Upper lobe of left lung (tissue), 6 donors: Measurements from ENCODE around the gene ZNF254. TPM values are rescaled to one million over a fixed set of nuclear protein-coding genes. Genes with fewer than 3 reads are reported as not detected.

ENCODE experiments used
- ATAC-seq, 2 donors: fragments of 200-7000 bp; cut with Tn5 transposase; one replicate each; pipeline ENCODE4 v1.9.1; 2022; ENCODE audit warnings: mild to moderate bottlenecking in 2 of 2, moderate library complexity in 2 of 2; ENCODE audit not compliant: low FRiP score in 2 of 2
- DNase-seq, 2 donors: peaks; one replicate each; pipeline ENCODE4 v3.0.0-alpha.2; 2019 to 2020
- H3K27ac ChIP-seq, 4 donors: fragments of 200-600 bp; sonication (generic); one replicate each; pipeline ENCODE4 v1.5.1; 2016 to 2019
- H3K27me3 ChIP-seq, 4 donors: fragments of 200-600 bp; sonication (generic); one replicate each; pipeline ENCODE4 v1.5.1; 2017 to 2019
- H3K36me3 ChIP-seq, 4 donors: fragments of 200-600 bp; sonication (generic); one replicate each; pipeline ENCODE4 v1.5.1; 2016 to 2019
- H3K4me1 ChIP-seq, 4 donors: fragments of 200-600 bp; sonication (generic); one replicate each; pipeline ENCODE4 v1.5.1; 2018 to 2019
- H3K4me3 ChIP-seq, 4 donors: fragments of 200-600 bp; sonication (generic); one replicate each; pipeline ENCODE4 v1.5.1; 2017 to 2019; ENCODE audit warnings: mild to moderate bottlenecking in 2 of 4, moderate library complexity in 1 of 4
- H3K9me3 ChIP-seq, 4 donors: fragments of 200-600 bp; sonication (generic); one replicate each; pipeline ENCODE4 v1.5.1; 2018 to 2019
- EP300 ChIP-seq, 4 donors: sonication (generic); formaldehyde crosslinking; IDR thresholded peaks; one replicate each; pipeline ENCODE4 v1.5.1; 2017; ENCODE audit warnings: antibody characterized with exemption in 4 of 4, control low read depth in 2 of 4
- POLR2A ChIP-seq, 4 donors: fragments of 450-650 bp; IDR thresholded peaks; one replicate each; pipeline ENCODE4 v1.5.1; 2016 to 2017; ENCODE audit warnings: antibody characterized with exemption in 4 of 4, mild to moderate bottlenecking in 2 of 4
- POLR2AphosphoS5 ChIP-seq, 2 donors: sonication (generic); formaldehyde crosslinking; IDR thresholded peaks; one replicate each; pipeline ENCODE4 v1.5.1; 2017; ENCODE audit warnings: antibody characterized with exemption in 2 of 2
- WGBS, 2 donors: methylation state at CpG; one replicate each; pipeline ENCODE4 v1.1.5; 2017 to 2018; 5-methylcytosine and 5-hydroxymethylcytosine counted together
- total RNA-seq, 6 donors: library from RNA; depleted of rRNA in 4 of 6; stranded (reverse); fragments of >200 nt in 4 of 6; gene quantifications; one replicate each; pipeline versions ENCODE4 v1.1.0 to v1.2.1, GENCODE V29; 2016 to 2021
- TF ChIP-seq, protein P1 (sequence below), 6 experiments: fragments of 450-650 bp in 4 of 6; fragments of 200-600 bp in 2 of 6; sonication (generic) in 2 of 6; IDR thresholded peaks; one replicate each; pipeline ENCODE4 v1.5.1; 2016 to 2019; ENCODE audit warnings: antibody characterized with exemption in 6 of 6
- donor health status: DM: no; HTN: no; CAD: no; lungs with moderate emphysema.
- donor health status: DM: no; HTN: yes; CAD: no; lungs with severe emphysema.

The ZNF254 gene
- total RNA-seq, 6 donors from 2014 or later: 15.5 to 60.0 (median 18.9) TPM

- DNase-seq (no peak), ATAC-seq (no peak)
- Histone ChIP-seq H3K4me3 (no peak overlapping the region), H3K9me3 (no peaks in the 10 kb centered on the region), H3K27ac (no peak overlapping the region), H3K36me3 (peaks cover 22 to 95% (median 71%) of the 10 kb centered on the region in 4 donors), H3K27me3 (no peaks in the 10 kb centered on the region), H3K4me1 (no peaks in the 10 kb centered on the region)
- WGBS, 2 donors: 100% methylated on average over 1 of the region's 1 CpG; no CpG with 5 or more reads in 1 of the 2 donors
- TF ChIP-seq EP300 (IDR thresholded peaks at IDR 0.05) (no peak), POLR2AphosphoS5 (IDR thresholded peaks at IDR 0.05) (no peak), POLR2A (IDR thresholded peaks at IDR 0.05) (no peak)
- TF ChIP-seq, protein P1, sequence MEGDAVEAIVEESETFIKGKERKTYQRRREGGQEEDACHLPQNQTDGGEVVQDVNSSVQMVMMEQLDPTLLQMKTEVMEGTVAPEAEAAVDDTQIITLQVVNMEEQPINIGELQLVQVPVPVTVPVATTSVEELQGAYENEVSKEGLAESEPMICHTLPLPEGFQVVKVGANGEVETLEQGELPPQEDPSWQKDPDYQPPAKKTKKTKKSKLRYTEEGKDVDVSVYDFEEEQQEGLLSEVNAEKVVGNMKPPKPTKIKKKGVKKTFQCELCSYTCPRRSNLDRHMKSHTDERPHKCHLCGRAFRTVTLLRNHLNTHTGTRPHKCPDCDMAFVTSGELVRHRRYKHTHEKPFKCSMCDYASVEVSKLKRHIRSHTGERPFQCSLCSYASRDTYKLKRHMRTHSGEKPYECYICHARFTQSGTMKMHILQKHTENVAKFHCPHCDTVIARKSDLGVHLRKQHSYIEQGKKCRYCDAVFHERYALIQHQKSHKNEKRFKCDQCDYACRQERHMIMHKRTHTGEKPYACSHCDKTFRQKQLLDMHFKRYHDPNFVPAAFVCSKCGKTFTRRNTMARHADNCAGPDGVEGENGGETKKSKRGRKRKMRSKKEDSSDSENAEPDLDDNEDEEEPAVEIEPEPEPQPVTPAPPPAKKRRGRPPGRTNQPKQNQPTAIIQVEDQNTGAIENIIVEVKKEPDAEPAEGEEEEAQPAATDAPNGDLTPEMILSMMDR (IDR thresholded peaks at IDR 0.05): no peak
Measured at GRCh38 chr19:24049537-24049936, 37.5 kb upstream of the ZNF254 start.

DNA sequence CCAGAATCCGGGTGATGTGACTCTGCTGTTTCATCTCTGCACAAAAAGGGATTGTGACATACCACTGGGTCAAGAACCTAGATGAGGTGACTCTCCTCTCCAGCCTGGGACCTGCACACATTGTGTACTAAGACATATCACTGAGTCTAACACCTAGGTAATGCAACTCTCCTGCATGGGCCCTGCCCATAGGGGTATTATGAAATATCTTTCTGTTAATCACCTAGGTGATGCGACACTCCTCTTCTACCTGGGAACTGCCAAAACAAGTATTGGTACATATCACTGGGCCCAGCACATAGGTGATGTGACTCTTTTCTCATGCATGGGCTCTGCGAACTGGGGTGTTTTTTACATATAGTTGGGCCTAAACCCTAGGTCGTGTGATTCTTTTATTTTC, 35.5 kb upstream of the ZNF254 start:
- no peak for DNase-seq
- peaks cover 22 to 96% (median 74%) of the 10 kb centered on the region in 4 donors for H3K36me3 ChIP-seq

GRCh38 chr19:24052811-24053210, 34.2 kb upstream of the ZNF254 start:
- no peaks in the 10 kb centered on the region for H3K27me3 ChIP-seq
- 78% methylated on average over 3 of the region's 3 CpGs for WGBS, 2 donors
- H3K36me3 ChIP-seq: peaks cover 22 to 93% (median 68%) of the 10 kb centered on the region in 4 donors
- TF ChIP-seq EP300 (IDR thresholded peaks at IDR 0.05) (no peak), POLR2AphosphoS5 (IDR thresholded peaks at IDR 0.05) (no peak), POLR2A (IDR thresholded peaks at IDR 0.05) (no peak)
- TF ChIP-seq, protein P1 (IDR thresholded peaks at IDR 0.05): no peak
- ATAC-seq: no peak
- H3K9me3 ChIP-seq: no peaks in the 10 kb centered on the region
- no peak overlapping the region for H3K27ac ChIP-seq
- no peaks in the 10 kb centered on the region for H3K4me1 ChIP-seq
- H3K4me3 ChIP-seq: no peak overlapping the region
- no peak for DNase-seq

More for the DNA sequence above, 35.5 kb upstream of the ZNF254 start:
- Histone ChIP-seq H3K27me3 (no peaks in the 10 kb centered on the region), H3K4me3 (no peak overlapping the region), H3K4me1 (no peaks in the 10 kb centered on the region), H3K9me3 (no peaks in the 10 kb centered on the region), H3K27ac (no peak overlapping the region)
- WGBS, 2 donors: 91 to 98% methylated on average over 4 of the region's 4 CpGs
- no peak for ATAC-seq
- no peak for TF ChIP-seq POLR2A (IDR thresholded peaks at IDR 0.05)
- TF ChIP-seq, protein P1 (IDR thresholded peaks at IDR 0.05): no peak
- no peak for TF ChIP-seq EP300 (IDR thresholded peaks at IDR 0.05)
- TF ChIP-seq POLR2AphosphoS5 (IDR thresholded peaks at IDR 0.05): no peak

DNA sequence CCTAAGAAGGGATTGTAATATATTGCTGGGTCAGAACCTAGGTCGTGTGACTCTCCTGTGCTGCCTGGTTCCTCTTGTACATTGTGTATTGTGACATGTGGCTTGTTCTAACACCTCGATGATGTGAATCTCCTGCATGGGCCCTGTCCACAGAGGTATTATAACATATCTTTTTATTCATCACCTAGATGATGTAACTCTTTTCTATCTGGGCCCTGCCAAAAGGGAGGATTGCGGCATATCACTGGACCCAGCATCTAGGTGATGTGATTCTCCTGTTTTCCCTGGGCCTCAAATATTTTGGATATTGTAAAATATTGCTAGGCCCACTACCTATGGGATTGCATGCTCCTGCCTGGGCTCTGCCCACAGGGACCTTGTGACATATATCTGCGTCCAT, 33.4 kb upstream of the ZNF254 start:
- peaks cover 22 to 93% (median 66%) of the 10 kb centered on the region in 4 donors for H3K36me3 ChIP-seq
- no peaks in the 10 kb centered on the region for H3K4me1 ChIP-seq
- WGBS, 2 donors: 93 to 98% methylated on average over 4 of the region's 4 CpGs
- DNase-seq (no peak), ATAC-seq (no peak)
- no peak overlapping the region for H3K4me3 ChIP-seq
- no peak overlapping the region for H3K27ac ChIP-seq
- no peaks in the 10 kb centered on the region for H3K9me3 ChIP-seq
- TF ChIP-seq EP300 (IDR thresholded peaks at IDR 0.05): no peak
- TF ChIP-seq POLR2AphosphoS5 (IDR thresholded peaks at IDR 0.05): no peak
- TF ChIP-seq, protein P1 (IDR thresholded peaks at IDR 0.05): no peak
- no peak for TF ChIP-seq POLR2A (IDR thresholded peaks at IDR 0.05)
- H3K27me3 ChIP-seq: no peaks in the 10 kb centered on the region
